Endothelial cell of umbilical vein (primary cell): ENCODE measurements around the gene ESYT3. TPM values are rescaled to one million over a fixed set of nuclear protein-coding genes. Genes with fewer than 3 reads are reported as not detected.

ENCODE experiments used
- BruUV-seq: library from RNA; stranded (reverse); fragments of 400-500 nt; replicated peaks from 2 replicates; lab custom pipeline; 2021; lab: Mats Ljungman, UMichigan
- CTCF ChIA-PET: fragments of 300-600, 350-600 bp; sonication (Branson Sonifier 250); formaldehyde crosslinking; loops from one replicate; lab custom pipeline; 2021; ENCODE audit warnings: antibody characterized with exemption, inconsistent platforms; lab: Charles Lee
- POLR2A ChIA-PET: fragments of 300-600, 350-600 bp; sonication (Branson Sonifier 250); formaldehyde crosslinking; loops from one replicate; lab custom pipeline; 2021; ENCODE audit warnings: antibody characterized with exemption, inconsistent platforms; lab: Charles Lee
- DNase-seq: peaks from one replicate; pipeline ENCODE4 v3.0.0-alpha.2; 2011; ENCODE audit warnings: low read depth, low spot score
- FAIRE-seq: peaks from 2 replicates; lab custom pipeline; 2011; peaks lifted over from hg19 to GRCh38; lab: Jason Lieb, UNC
- H2AFZ ChIP-seq: 2 replicates; pipeline ENCODE4 v1.6.0; 2012; ENCODE audit warnings: low read depth, low read length, control low read depth, inconsistent platforms
- H3K27ac ChIP-seq: 2 replicates; pipeline ENCODE4 v1.5.1; 2011; ENCODE audit warnings: low read depth, mild to moderate bottlenecking, control low read depth, low read length, moderate library complexity; ENCODE audit not compliant: insufficient read depth
- H3K27me3 ChIP-seq, 2 experiments: 2 replicates each; pipeline versions ENCODE4 v1.6.0 to v1.6.1; 2011; ENCODE audit warnings: low read length in 2 of 2, mixed read lengths in 1 of 2; ENCODE audit not compliant: control insufficient read depth in 2 of 2, insufficient read depth in 2 of 2
- H3K36me3 ChIP-seq, 2 experiments: 2 replicates in 1 of 2; 3 replicates in 1 of 2; pipeline ENCODE4 v1.5.1; 2011; ENCODE audit warnings: low read length in 2 of 2, mild to moderate bottlenecking in 1 of 2, moderate library complexity in 1 of 2; ENCODE audit not compliant: control insufficient read depth in 2 of 2, insufficient read depth in 2 of 2; ENCODE audit errors: extremely low read depth in 1 of 2
- H3K4me1 ChIP-seq: 3 replicates; pipeline ENCODE4 v1.5.1; 2011; ENCODE audit warnings: mild to moderate bottlenecking, low read length; ENCODE audit not compliant: control insufficient read depth, insufficient read depth; ENCODE audit errors: extremely low read depth
- H3K4me2 ChIP-seq: 2 replicates; pipeline ENCODE4 v1.6.1; 2011; ENCODE audit warnings: low read length, control low read depth, mixed read lengths; ENCODE audit not compliant: insufficient read depth
- H3K4me3 ChIP-seq, 3 experiments: fragments of 200-600 bp in 1 of 3; sonication (generic), shearing (Covaris generic) in 1 of 3; replicated peaks in 1 of 3; 2 replicates each; pipeline ENCODE4 v1.5.1; 2011 to 2016; ENCODE audit warnings: control low read depth in 3 of 3, low read length in 3 of 3, mild to moderate bottlenecking in 2 of 3, inconsistent platforms in 1 of 3, low read depth in 1 of 3, moderate library complexity in 1 of 3; ENCODE audit not compliant: insufficient read depth in 1 of 3
- H3K79me2 ChIP-seq: 2 replicates; pipeline ENCODE4 v1.6.0; 2012; ENCODE audit warnings: low read length, inconsistent platforms; ENCODE audit not compliant: control insufficient read depth, insufficient read depth
- H3K9ac ChIP-seq: replicated peaks from 2 replicates; pipeline ENCODE3; 2011; ENCODE audit warnings: low read length, control low read depth; ENCODE audit not compliant: insufficient read depth; ENCODE audit errors: extremely low read depth
- H3K9me1 ChIP-seq: replicated peaks from 3 replicates; pipeline ENCODE4 v1.6.0; 2011; ENCODE audit warnings: mild to moderate bottlenecking, low read length; ENCODE audit not compliant: control insufficient read depth, insufficient read depth; ENCODE audit errors: extremely low read depth
- H3K9me3 ChIP-seq: replicated peaks from 2 replicates; pipeline ENCODE4 v1.5.1; 2012; ENCODE audit warnings: low read length, inconsistent platforms; ENCODE audit not compliant: control insufficient read depth, insufficient read depth
- H4K20me1 ChIP-seq: replicated peaks from 2 replicates; pipeline ENCODE3; 2011; ENCODE audit warnings: mild to moderate bottlenecking, low read length; ENCODE audit not compliant: control insufficient read depth, insufficient read depth; ENCODE audit errors: extremely low read depth
- EZH2 ChIP-seq: IDR thresholded peaks from 2 replicates; pipeline ENCODE4 v1.6.1; 2012; ENCODE audit warnings: borderline replicate concordance, low read depth, mild to moderate bottlenecking, moderate library complexity, low read length, inconsistent platforms; ENCODE audit not compliant: severe bottlenecking
- FOS ChIP-seq: IDR thresholded peaks from 2 replicates; pipeline ENCODE4 v1.6.1; 2011; ENCODE audit warnings: mild to moderate bottlenecking, low read length, moderate library complexity, borderline replicate concordance; ENCODE audit not compliant: insufficient read depth
- GATA2 ChIP-seq: IDR thresholded peaks from 2 replicates; pipeline ENCODE4 v1.7.0; 2011; ENCODE audit warnings: low read depth, mild to moderate bottlenecking, moderate library complexity, mixed read lengths, low read length; ENCODE audit not compliant: insufficient read length, insufficient read depth
- JUN ChIP-seq: IDR thresholded peaks from 2 replicates; pipeline ENCODE4 v1.6.1; 2011; ENCODE audit warnings: borderline replicate concordance, low read depth; ENCODE audit not compliant: insufficient read length, insufficient read depth
- MYC ChIP-seq: IDR thresholded peaks from one replicate; pipeline ENCODE4 v1.6.1; 2011; ENCODE audit warnings: mild to moderate bottlenecking, low read depth, low read length
- POLR2A ChIP-seq: IDR thresholded peaks from 2 replicates; pipeline ENCODE4 v1.6.1; 2012; ENCODE audit warnings: low read depth, mild to moderate bottlenecking, control low read depth, low read length
- POLR2AphosphoS5 ChIP-seq: IDR thresholded peaks from 2 replicates; pipeline ENCODE4 v1.6.1; 2012; ENCODE audit warnings: low read depth, mild to moderate bottlenecking, control low read depth, low read length, moderate library complexity; ENCODE audit not compliant: insufficient read depth
- dilution Hi-C: fragments of 300-500 bp; cut with MboI; formaldehyde crosslinking; loops from one replicate; pipeline ENCODE4 v1.15.0; 2019; ENCODE audit warnings: low sequenced_read_pairs; ENCODE audit not compliant: extremely low pct_ligation_motif_present
- intact Hi-C: fragments of 100-400 bp; cut with micrococcal nuclease; formaldehyde crosslinking; loops from one replicate; pipeline ENCODE4 v1.10.0; 2022
- polyA plus RNA-seq, 4 experiments: library from polyadenylated mRNA; depleted of rRNA in 3 of 4; stranded (reverse) in 3 of 4; unstranded in 1 of 4; fragments of >200 nt; gene quantifications; 2 replicates each; pipeline versions ENCODE4 v1.2.1 to v1.2.3, GENCODE V29; 2011 to 2012; ENCODE audit warnings: missing spikeins in 1 of 4
- total RNA-seq: library from RNA; stranded (reverse); gene quantifications from 2 replicates; pipeline ENCODE4 v1.2.3, GENCODE V29; 2021
- TF ChIP-seq, protein P1 (sequence below): IDR thresholded peaks from 2 replicates; pipeline ENCODE4 v1.6.1; 2011; ENCODE audit not compliant: insufficient read depth, insufficient read length
- TF ChIP-seq, protein P2 (sequence below), 2 donors: IDR thresholded peaks; 1 replicate in 1 of 2; 2 replicates in 1 of 2; pipeline ENCODE4 v1.5.1; 2011; ENCODE audit warnings: low read length in 2 of 2, mild to moderate bottlenecking in 2 of 2, moderate library complexity in 2 of 2, control low read depth in 1 of 2, inconsistent platforms in 1 of 2, low read depth in 1 of 2; ENCODE audit not compliant: insufficient read depth in 1 of 2; ENCODE audit errors: extremely low read depth in 1 of 2

Gene ESYT3
- total and polyA plus RNA-seq, 2 donors (not counting 3 experiments of a cell fraction or from before 2014, with no cell fraction given), result not detected

DNA sequence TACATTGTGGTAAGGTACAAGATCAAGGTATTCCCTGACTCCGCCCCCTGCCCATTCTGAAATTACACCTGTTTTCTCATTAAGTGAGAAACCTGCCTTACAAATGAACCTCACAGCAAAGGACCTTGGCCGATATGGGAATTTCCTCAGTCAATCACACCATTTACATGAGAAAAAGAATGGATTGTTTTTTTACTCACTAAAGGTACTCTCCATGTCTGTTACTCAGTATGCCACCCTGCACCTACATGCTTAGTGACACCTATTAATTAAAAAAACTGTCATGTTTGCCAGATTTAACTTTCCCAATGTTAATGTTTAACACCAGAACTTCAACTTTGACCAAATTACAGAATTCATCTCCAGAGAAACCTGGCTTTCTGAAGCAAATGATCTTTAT lies 62.0 kb downstream of the ESYT3 start:
- no peak for FAIRE-seq
- dilution Hi-C loops (no loop called here), intact Hi-C loops (no loop called here)
- H3K79me2 ChIP-seq, result no peaks in the 10 kb centered on the region
- H3K9ac ChIP-seq, result no peak overlapping the region
- ChIA-PET POLR2A (no interaction called here), CTCF (interaction anchor here (1.4 kb wide), 1 partner anchor 17 kb away, joined by 5 read pairs; no protein-coding TSS in a partner anchor)
- no peak overlapping the region for H3K4me3 ChIP-seq
- no TSS peak for BruUV-seq
- no peaks in the 10 kb centered on the region for H3K9me1 ChIP-seq
- H3K4me1 ChIP-seq, result peaks cover 3% of the 10 kb centered on the region
- H3K27ac ChIP-seq, result no peak overlapping the region
- H3K4me2 ChIP-seq, result no peak overlapping the region
- no peak overlapping the region for H2AFZ ChIP-seq
- H3K27me3 ChIP-seq, result no peaks in the 10 kb centered on the region
- no peaks in the 10 kb centered on the region for H3K9me3 ChIP-seq
- no peak for DNase-seq
- TF ChIP-seq POLR2AphosphoS5 (no peak), MYC (no peak), GATA2 (no peak), FOS (no peak)
- no peaks in the 10 kb centered on the region for H3K36me3 ChIP-seq
- no peaks in the 10 kb centered on the region for H4K20me1 ChIP-seq

- POLR2A ChIA-PET, result no interaction called here
- no peak overlapping the region for H3K9ac ChIP-seq
- H3K36me3 ChIP-seq, result no peaks in the 10 kb centered on the region
- no peaks in the 10 kb centered on the region for H3K79me2 ChIP-seq
- H3K4me3 ChIP-seq, result no peak overlapping the region
- TF ChIP-seq EZH2 (no peak), POLR2AphosphoS5 (no peak), POLR2A (no peak), GATA2 (no peak), MYC (no peak), JUN (no peak), FOS (no peak)
- TF ChIP-seq, protein P1, sequence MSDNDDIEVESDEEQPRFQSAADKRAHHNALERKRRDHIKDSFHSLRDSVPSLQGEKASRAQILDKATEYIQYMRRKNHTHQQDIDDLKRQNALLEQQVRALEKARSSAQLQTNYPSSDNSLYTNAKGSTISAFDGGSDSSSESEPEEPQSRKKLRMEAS, result no peak
- TF ChIP-seq, protein P2, sequence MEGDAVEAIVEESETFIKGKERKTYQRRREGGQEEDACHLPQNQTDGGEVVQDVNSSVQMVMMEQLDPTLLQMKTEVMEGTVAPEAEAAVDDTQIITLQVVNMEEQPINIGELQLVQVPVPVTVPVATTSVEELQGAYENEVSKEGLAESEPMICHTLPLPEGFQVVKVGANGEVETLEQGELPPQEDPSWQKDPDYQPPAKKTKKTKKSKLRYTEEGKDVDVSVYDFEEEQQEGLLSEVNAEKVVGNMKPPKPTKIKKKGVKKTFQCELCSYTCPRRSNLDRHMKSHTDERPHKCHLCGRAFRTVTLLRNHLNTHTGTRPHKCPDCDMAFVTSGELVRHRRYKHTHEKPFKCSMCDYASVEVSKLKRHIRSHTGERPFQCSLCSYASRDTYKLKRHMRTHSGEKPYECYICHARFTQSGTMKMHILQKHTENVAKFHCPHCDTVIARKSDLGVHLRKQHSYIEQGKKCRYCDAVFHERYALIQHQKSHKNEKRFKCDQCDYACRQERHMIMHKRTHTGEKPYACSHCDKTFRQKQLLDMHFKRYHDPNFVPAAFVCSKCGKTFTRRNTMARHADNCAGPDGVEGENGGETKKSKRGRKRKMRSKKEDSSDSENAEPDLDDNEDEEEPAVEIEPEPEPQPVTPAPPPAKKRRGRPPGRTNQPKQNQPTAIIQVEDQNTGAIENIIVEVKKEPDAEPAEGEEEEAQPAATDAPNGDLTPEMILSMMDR (IDR thresholded peaks at IDR 0.05; ENCODE audit: extremely low read depth in 1 of 2, insufficient read depth in 1 of 2, low read depth in 1 of 2, low read length in 2 of 2), result no peak
- H3K27me3 ChIP-seq, result no peaks in the 10 kb centered on the region
- CTCF ChIA-PET, result interaction anchor here (1.6 kb wide), 1 partner anchor 426 kb away, joined by 5 read pairs; no protein-coding TSS in a partner anchor
- no peak overlapping the region for H3K4me2 ChIP-seq
- no peaks in the 10 kb centered on the region for H3K9me3 ChIP-seq
- H2AFZ ChIP-seq, result no peak overlapping the region
- dilution Hi-C loops, result no loop called here
- no peaks in the 10 kb centered on the region for H3K9me1 ChIP-seq
- BruUV-seq, result no TSS peak
- DNase-seq, result no peak
- H3K4me1 ChIP-seq, result peaks cover 3% of the 10 kb centered on the region
- no peak for FAIRE-seq
- intact Hi-C loops, result no loop called here
- H3K27ac ChIP-seq, result no peak overlapping the region
- H4K20me1 ChIP-seq, result no peaks in the 10 kb centered on the region
These were observed 62.6 kb downstream of the ESYT3 start for GRCh38 chr3:138497021-138497420.
